Measurements from ENCODE around the gene COQ10A. TPM values are rescaled to one million over a fixed set of nuclear protein-coding genes. Genes with fewer than 3 reads are reported as not detected.
"Not testable (repeated sequence)": the region's sequence is repeated elsewhere in the genome, so short reads cannot be mapped to it uniquely, and the experiment has no call there.

COQ10A gene
- total RNA-seq, 1 donor from 2014 or later, result 10.7 TPM

- DNase-seq (ENCODE audit: low spot score), result no peak
Observed at GRCh38 chr12:56280849-56281248, 14.1 kb downstream of the COQ10A start.

GRCh38 chr12:56282030-56282429, 15.3 kb downstream of the COQ10A start:
- DNase-seq (ENCODE audit: low spot score), result no peak

- no peak for DNase-seq (ENCODE audit: low spot score)
Observed at GRCh38 chr12:56282579-56282978, 15.8 kb downstream of the COQ10A start.

GRCh38 chr12:56284263-56284662, 17.5 kb downstream of the COQ10A start:
- DNase-seq (ENCODE audit: low spot score), result not testable (repeated sequence)

GRCh38 chr12:56286044-56286830, 19.5 kb downstream of the COQ10A start:
- no peak for DNase-seq (ENCODE audit: low spot score)

GRCh38 chr12:56288705-56289387, 22.1 kb downstream of the COQ10A start:
- no peak for DNase-seq (ENCODE audit: low spot score)

GRCh38 chr12:56293795-56294194, 27.1 kb downstream of the COQ10A start:
- DNase-seq (ENCODE audit: low spot score), result no peak

- DNase-seq (ENCODE audit: low spot score), result no peak
Observed at GRCh38 chr12:56296295-56296694, 29.6 kb downstream of the COQ10A start.

GRCh38 chr12:56297400-56297799, 30.7 kb downstream of the COQ10A start:
- DNase-seq (ENCODE audit: low spot score), result no peak

- no peak for DNase-seq (ENCODE audit: low spot score)
Observed at GRCh38 chr12:56298828-56299227, 32.1 kb downstream of the COQ10A start.

GRCh38 chr12:56299308-56299852, 32.6 kb downstream of the COQ10A start:
- DNase-seq (ENCODE audit: low spot score), result no peak

GRCh38 chr12:56299853-56300643, 33.3 kb downstream of the COQ10A start, which contains the start of gene CS:
Gene CS, minus strand, starts transcription at chr12:56300330. Its CDS starts 129 bp downstream, at chr12:56300201.
- peak; percentile 99 for DNase-seq (ENCODE audit: low spot score)

GRCh38 chr12:56300644-56301464, 34.1 kb downstream of the COQ10A start:
- DNase-seq (ENCODE audit: low spot score), result no peak

GRCh38 chr12:56304276-56304675, 37.5 kb downstream of the COQ10A start:
- DNase-seq (ENCODE audit: low spot score), result no peak

- no peak for DNase-seq (ENCODE audit: low spot score)
Observed at GRCh38 chr12:56304872-56305590, 38.3 kb downstream of the COQ10A start.

- no peak for DNase-seq (ENCODE audit: low spot score)
Observed at GRCh38 chr12:56307221-56307965, 40.7 kb downstream of the COQ10A start.

GRCh38 chr12:56308714-56309113, 42.0 kb downstream of the COQ10A start:
- no peak for DNase-seq (ENCODE audit: low spot score)

GRCh38 chr12:56311003-56311402, 44.3 kb downstream of the COQ10A start:
- no peak for DNase-seq (ENCODE audit: low spot score)

- DNase-seq (ENCODE audit: low spot score), result no peak
Observed at GRCh38 chr12:56315249-56315621, 48.5 kb downstream of the COQ10A start.

Measured in mucosa of gallbladder (tissue), 1 donor.